ENCODE data around the gene NPAS3. TPM values are rescaled to one million over a fixed set of nuclear protein-coding genes. Genes with fewer than 3 reads are reported as not detected.

Gene NPAS3
- total and polyA plus RNA-seq, 2 of the 13 experiments (the other 11 are each of a cell fraction or from before 2014, with no cell fraction given) = not detected

DNA sequence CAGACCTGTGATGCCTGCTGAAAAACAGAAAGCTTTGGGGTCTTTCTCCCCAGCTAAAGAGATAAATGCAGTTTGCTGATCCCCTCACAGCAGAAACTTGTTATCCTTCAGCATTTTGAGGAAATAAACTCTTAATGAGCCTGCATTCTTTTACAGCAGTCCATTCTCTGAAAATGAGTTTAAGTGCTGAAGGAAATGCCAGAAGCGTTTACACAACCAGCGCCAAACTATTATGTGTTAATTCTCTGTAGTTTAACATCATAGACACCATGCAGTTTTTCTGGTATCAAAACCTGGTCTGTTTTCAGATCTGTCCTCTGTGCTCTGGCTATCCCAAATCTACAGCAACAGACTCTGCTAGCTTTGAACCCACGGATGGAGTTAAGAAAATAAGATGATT lies 291.3 kb downstream of the NPAS3 start:
- ChIA-PET POLR2A (no interaction called here), CTCF (ENCODE audit: low intra/inter-chr PET ratio, low total read pairs) (no interaction called here)
- H4K20me1 ChIP-seq (ENCODE audit: insufficient read depth, low read length) = no peaks in the 10 kb centered on the region
- H3K27ac ChIP-seq (ENCODE audit: extremely low read length, insufficient read depth, low read length) = no peak overlapping the region
- H2AFZ ChIP-seq (ENCODE audit: low read length) = no peak overlapping the region
- H3K79me2 ChIP-seq (ENCODE audit: insufficient read depth, low read length) = no peaks in the 10 kb centered on the region
- intact Hi-C loops (cut with micrococcal nuclease; ENCODE audit: unreplicated experiment) = no loop called here
- 0 out of 2 replicates have a peak, but pooled peaks cover 19% of the 10 kb centered on the region for H3K9me3 ChIP-seq (ENCODE audit: low read length)
- ATAC-seq (no peak), FAIRE-seq (no peak), DNase-seq (ENCODE audit: low spot score) (no peak)
- no peaks in the 10 kb centered on the region for H3K27me3 ChIP-seq (ENCODE audit: control insufficient read depth in 1 of 2, insufficient read depth in 2 of 2, low read length in 2 of 2)
- H3K36me3 ChIP-seq (replicated peaks in 1 of 2; ENCODE audit: control insufficient read depth in 1 of 2, insufficient read depth in 2 of 2, low read length in 2 of 2) = no peaks in the 10 kb centered on the region
- no TSS peak for BruUV-seq (replicated peaks)
- in situ Hi-C loops (cut with HindIII; ENCODE audit: extremely low pct_ligation_motif_present, low pct_unique_long_range_greater_than_20kb) = no loop called here
- TF ChIP-seq CCDC6 (CRISPR knock-in tag; IDR thresholded peaks at IDR 0.05) = no peak
- TF ChIP-seq, protein P1, sequence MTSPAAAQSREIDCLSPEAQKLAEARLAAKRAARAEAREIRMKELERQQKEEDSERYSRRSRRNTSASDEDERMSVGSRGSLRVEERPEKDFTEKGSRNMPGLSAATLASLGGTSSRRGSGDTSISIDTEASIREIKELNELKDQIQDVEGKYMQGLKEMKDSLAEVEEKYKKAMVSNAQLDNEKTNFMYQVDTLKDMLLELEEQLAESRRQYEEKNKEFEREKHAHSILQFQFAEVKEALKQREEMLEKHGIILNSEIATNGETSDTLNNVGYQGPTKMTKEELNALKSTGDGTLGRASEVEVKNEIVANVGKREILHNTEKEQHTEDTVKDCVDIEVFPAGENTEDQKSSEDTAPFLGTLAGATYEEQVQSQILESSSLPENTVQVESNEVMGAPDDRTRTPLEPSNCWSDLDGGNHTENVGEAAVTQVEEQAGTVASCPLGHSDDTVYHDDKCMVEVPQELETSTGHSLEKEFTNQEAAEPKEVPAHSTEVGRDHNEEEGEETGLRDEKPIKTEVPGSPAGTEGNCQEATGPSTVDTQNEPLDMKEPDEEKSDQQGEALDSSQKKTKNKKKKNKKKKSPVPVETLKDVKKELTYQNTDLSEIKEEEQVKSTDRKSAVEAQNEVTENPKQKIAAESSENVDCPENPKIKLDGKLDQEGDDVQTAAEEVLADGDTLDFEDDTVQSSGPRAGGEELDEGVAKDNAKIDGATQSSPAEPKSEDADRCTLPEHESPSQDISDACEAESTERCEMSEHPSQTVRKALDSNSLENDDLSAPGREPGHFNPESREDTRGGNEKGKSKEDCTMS (CRISPR knock-in tag; conservative IDR thresholded peaks at IDR 0.05) = no peak
- TF ChIP-seq SMYD3 (CRISPR knock-in tag; IDR thresholded peaks at IDR 0.05) = no peak
- no peak for TF ChIP-seq ZNF12 (CRISPR knock-in tag; IDR thresholded peaks at IDR 0.05)
- no peak for TF ChIP-seq KDM2A (CRISPR knock-in tag; IDR thresholded peaks at IDR 0.05; ENCODE audit: borderline replicate concordance, low read depth)
- 32% methylated on average over 3 of the region's 3 CpGs for WGBS (ENCODE audit: low lambda C conversion rate)
- H3K4me3 ChIP-seq (replicated peaks in 1 of 3; ENCODE audit: insufficient read depth in 1 of 3, low read depth in 2 of 3, low read length in 3 of 3) = no peak overlapping the region
- no peaks in the 10 kb centered on the region for H3K4me1 ChIP-seq (ENCODE audit: insufficient read depth, low read length)
- H3K9ac ChIP-seq (ENCODE audit: insufficient read depth, low read depth, low read length) = no peak overlapping the region
- no peak overlapping the region for H3K4me2 ChIP-seq (ENCODE audit: low read depth, low read length)

DNA sequence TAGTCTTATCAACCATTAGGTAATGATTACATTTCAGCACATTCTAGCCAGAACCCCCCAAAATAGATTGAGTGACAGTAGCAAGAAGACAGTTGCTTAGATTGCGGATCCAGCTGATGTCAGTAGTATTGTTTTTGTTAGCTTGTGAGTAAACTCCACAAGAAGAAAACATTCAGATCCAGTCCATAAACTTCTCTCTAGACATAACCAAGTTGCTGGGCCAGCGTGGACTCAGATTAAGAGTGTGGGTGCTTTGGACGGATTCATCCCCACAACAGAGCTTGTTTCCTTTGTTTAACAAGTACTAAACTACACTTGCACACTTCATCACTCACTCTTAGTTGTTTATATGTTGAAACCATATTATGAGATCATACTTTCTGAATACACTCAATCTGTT lies 293.4 kb downstream of the NPAS3 start:
- in situ Hi-C loops (cut with HindIII; ENCODE audit: extremely low pct_ligation_motif_present, low pct_unique_long_range_greater_than_20kb) = no loop called here
- no peaks in the 10 kb centered on the region for H3K79me2 ChIP-seq (ENCODE audit: insufficient read depth, low read length)
- POLR2A ChIA-PET = no interaction called here
- TF ChIP-seq ZNF460 (CRISPR knock-in tag; IDR thresholded peaks at IDR 0.05; ENCODE audit: borderline replicate concordance) (no peak), GPN1 (CRISPR knock-in tag; IDR thresholded peaks at IDR 0.05; ENCODE audit: borderline replicate concordance) (no peak), SMAD9 (CRISPR knock-in tag; IDR thresholded peaks at IDR 0.05) (no peak), ZSCAN12 (CRISPR knock-in tag; IDR thresholded peaks at IDR 0.05) (no peak), ZNF10 (CRISPR knock-in tag; IDR thresholded peaks at IDR 0.05; ENCODE audit: borderline replicate concordance, low read depth) (no peak), PTBP1 (IDR thresholded peaks at IDR 0.05; ENCODE audit: low read depth, low read length, poor library complexity, severe bottlenecking) (no peak), MIXL1 (CRISPR knock-in tag; IDR thresholded peaks at IDR 0.05) (no peak), ZNF124 (CRISPR knock-in tag; IDR thresholded peaks at IDR 0.05) (no peak)
- BruUV-seq (replicated peaks) = no TSS peak
- H3K9ac ChIP-seq (ENCODE audit: insufficient read depth, low read depth, low read length) = no peak overlapping the region
- no peak overlapping the region for H3K4me2 ChIP-seq (ENCODE audit: low read depth, low read length)
- H3K9me3 ChIP-seq (ENCODE audit: low read length) = 0 out of 2 replicates have a peak, but pooled peaks cover 9% of the 10 kb centered on the region
- ATAC-seq (no peak), FAIRE-seq (no peak), DNase-seq (ENCODE audit: low spot score) (no peak)
- 22% methylated on average over 3 of the region's 3 CpGs for WGBS (ENCODE audit: low lambda C conversion rate)
- intact Hi-C loops (cut with micrococcal nuclease; ENCODE audit: unreplicated experiment) = no loop called here
- no peaks in the 10 kb centered on the region for H4K20me1 ChIP-seq (ENCODE audit: insufficient read depth, low read length)
- no peak overlapping the region for H2AFZ ChIP-seq (ENCODE audit: low read length)
- no peaks in the 10 kb centered on the region for H3K36me3 ChIP-seq (replicated peaks in 1 of 2; ENCODE audit: control insufficient read depth in 1 of 2, insufficient read depth in 2 of 2, low read length in 2 of 2)
- H3K4me1 ChIP-seq (ENCODE audit: insufficient read depth, low read length) = no peaks in the 10 kb centered on the region
- no peak overlapping the region for H3K27ac ChIP-seq (ENCODE audit: extremely low read length, insufficient read depth, low read length)
- H3K4me3 ChIP-seq (replicated peaks in 1 of 3; ENCODE audit: insufficient read depth in 1 of 3, low read depth in 2 of 3, low read length in 3 of 3) = no peak overlapping the region
- CTCF ChIA-PET (ENCODE audit: low intra/inter-chr PET ratio, low total read pairs) = no interaction called here
- H3K27me3 ChIP-seq (ENCODE audit: control insufficient read depth in 1 of 2, insufficient read depth in 2 of 2, low read length in 2 of 2) = no peaks in the 10 kb centered on the region

Measured in HepG2 (cell line).